ENCODE results near the gene IER3. TPM values are rescaled to one million over a fixed set of nuclear protein-coding genes. Genes with fewer than 3 reads are reported as not detected.

IER3 gene
- total and polyA plus RNA-seq, 2 of the 13 experiments (the other 11 are each of a cell fraction or from before 2014, with no cell fraction given): 51.1 to 131 TPM

DNA sequence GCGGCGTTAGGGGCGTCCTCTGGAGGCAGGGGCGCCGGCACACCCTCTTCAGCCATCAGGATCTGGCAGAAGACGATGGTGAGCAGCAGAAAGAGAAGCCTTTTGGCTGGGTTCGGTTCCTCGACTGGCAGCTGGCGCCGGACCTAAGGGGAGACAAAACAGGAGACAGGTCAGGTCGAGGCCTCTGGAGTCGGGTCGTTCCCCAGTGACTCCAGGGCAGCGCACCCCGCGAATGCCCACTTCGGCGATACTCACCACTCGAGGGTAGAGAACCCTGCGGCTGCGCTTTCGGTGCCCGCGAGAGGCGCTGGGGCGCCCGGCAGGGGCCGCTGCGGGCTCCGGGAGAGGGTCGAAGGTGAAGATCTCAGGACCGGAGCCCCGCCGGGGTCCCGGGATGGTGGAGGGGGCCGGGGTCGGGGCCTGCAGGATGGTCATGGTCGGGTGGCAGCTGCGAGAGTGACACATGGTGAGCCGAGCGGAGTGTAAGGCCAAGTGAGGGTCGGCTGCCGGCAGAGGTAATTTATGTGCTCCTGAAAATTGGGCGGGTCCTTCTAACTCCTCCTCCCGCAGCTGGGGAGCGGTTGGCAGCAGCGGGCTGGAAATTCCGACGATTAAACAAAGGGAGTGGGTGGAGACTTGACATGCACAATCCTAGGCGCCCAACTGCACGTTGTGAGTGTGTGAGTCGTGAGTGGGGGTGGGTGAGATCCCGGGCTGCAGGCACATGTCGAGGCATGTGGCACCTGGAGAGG is at the start of gene IER3 (continued):
- TF ChIP-seq, protein P1, sequence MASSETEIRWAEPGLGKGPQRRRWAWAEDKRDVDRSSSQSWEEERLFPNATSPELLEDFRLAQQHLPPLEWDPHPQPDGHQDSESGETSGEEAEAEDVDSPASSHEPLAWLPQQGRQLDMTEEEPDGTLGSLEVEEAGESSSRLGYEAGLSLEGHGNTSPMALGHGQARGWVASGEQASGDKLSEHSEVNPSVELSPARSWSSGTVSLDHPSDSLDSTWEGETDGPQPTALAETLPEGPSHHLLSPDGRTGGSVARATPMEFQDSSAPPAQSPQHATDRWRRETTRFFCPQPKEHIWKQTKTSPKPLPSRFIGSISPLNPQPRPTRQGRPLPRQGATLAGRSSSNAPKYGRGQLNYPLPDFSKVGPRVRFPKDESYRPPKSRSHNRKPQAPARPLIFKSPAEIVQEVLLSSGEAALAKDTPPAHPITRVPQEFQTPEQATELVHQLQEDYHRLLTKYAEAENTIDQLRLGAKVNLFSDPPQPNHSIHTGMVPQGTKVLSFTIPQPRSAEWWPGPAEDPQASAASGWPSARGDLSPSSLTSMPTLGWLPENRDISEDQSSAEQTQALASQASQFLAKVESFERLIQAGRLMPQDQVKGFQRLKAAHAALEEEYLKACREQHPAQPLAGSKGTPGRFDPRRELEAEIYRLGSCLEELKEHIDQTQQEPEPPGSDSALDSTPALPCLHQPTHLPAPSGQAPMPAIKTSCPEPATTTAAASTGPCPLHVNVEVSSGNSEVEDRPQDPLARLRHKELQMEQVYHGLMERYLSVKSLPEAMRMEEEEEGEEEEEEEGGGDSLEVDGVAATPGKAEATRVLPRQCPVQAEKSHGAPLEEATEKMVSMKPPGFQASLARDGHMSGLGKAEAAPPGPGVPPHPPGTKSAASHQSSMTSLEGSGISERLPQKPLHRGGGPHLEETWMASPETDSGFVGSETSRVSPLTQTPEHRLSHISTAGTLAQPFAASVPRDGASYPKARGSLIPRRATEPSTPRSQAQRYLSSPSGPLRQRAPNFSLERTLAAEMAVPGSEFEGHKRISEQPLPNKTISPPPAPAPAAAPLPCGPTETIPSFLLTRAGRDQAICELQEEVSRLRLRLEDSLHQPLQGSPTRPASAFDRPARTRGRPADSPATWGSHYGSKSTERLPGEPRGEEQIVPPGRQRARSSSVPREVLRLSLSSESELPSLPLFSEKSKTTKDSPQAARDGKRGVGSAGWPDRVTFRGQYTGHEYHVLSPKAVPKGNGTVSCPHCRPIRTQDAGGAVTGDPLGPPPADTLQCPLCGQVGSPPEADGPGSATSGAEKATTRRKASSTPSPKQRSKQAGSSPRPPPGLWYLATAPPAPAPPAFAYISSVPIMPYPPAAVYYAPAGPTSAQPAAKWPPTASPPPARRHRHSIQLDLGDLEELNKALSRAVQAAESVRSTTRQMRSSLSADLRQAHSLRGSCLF (CRISPR knock-in tag; IDR thresholded peaks at IDR 0.05; ENCODE audit: borderline replicate concordance): peak; percentile 86
- TF ChIP-seq CBX5 (CRISPR knock-in tag; IDR thresholded peaks at IDR 0.05; ENCODE audit: borderline replicate concordance) (no peak; the same call in 1 of the 2 replicates), GTF2F1 (IDR thresholded peaks at IDR 0.05; ENCODE audit: low read length) (peak; percentile 90), ATF7-NPFF (CRISPR knock-in tag; IDR thresholded peaks at IDR 0.05; ENCODE audit: low read depth) (peak; percentile 83), ZNF615 (CRISPR knock-in tag; IDR thresholded peaks at IDR 0.05; ENCODE audit: borderline replicate concordance) (peak; percentile 54; the same call in 1 of the 2 replicates), FOXK2 (IDR thresholded peaks at IDR 0.05) (no peak), RCOR2 (CRISPR knock-in tag; IDR thresholded peaks at IDR 0.05) (no peak), ZNF567 (CRISPR knock-in tag; IDR thresholded peaks at IDR 0.05; ENCODE audit: borderline replicate concordance) (peak; percentile 93)
- TF ChIP-seq, protein P2, sequence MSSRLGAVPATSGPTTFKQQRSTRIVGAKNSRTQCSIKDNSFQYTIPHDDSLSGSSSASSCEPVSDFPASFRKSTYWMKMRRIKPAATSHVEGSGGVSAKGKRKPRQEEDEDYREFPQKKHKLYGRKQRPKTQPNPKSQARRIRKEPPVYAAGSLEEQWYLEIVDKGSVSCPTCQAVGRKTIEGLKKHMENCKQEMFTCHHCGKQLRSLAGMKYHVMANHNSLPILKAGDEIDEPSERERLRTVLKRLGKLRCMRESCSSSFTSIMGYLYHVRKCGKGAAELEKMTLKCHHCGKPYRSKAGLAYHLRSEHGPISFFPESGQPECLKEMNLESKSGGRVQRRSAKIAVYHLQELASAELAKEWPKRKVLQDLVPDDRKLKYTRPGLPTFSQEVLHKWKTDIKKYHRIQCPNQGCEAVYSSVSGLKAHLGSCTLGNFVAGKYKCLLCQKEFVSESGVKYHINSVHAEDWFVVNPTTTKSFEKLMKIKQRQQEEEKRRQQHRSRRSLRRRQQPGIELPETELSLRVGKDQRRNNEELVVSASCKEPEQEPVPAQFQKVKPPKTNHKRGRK (CRISPR knock-in tag; IDR thresholded peaks at IDR 0.05): no peak
- TF ChIP-seq, protein P3, sequence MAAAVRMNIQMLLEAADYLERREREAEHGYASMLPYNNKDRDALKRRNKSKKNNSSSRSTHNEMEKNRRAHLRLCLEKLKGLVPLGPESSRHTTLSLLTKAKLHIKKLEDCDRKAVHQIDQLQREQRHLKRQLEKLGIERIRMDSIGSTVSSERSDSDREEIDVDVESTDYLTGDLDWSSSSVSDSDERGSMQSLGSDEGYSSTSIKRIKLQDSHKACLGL (CRISPR knock-in tag; IDR thresholded peaks at IDR 0.05): peak; percentile 94
- TF ChIP-seq, protein P4, sequence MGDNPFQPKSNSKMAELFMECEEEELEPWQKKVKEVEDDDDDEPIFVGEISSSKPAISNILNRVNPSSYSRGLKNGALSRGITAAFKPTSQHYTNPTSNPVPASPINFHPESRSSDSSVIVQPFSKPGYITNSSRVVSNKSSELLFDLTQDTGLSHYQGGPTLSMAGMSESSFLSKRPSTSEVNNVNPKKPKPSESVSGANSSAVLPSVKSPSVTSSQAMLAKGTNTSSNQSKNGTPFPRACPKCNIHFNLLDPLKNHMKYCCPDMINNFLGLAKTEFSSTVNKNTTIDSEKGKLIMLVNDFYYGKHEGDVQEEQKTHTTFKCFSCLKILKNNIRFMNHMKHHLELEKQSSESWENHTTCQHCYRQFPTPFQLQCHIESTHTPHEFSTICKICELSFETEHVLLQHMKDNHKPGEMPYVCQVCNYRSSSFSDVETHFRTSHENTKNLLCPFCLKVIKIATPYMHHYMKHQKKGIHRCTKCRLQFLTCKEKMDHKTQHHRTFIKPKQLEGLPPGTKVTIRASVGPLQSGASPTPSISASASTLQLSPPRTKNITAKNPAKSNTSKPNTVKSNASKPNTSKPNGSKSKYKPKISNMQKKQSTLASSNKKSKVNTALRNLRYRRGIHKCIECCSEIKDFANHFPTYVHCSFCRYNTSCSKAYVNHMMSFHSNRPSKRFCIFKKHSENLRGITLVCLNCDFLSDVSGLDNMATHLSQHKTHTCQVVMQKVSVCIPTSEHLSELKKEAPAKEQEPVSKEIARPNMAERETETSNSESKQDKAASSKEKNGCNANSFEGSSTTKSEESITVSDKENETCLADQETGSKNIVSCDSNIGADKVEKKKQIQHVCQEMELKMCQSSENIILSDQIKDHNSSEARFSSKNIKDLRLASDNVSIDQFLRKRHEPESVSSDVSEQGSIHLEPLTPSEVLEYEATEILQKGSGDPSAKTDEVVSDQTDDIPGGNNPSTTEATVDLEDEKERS (CRISPR knock-in tag; IDR thresholded peaks at IDR 0.05): no peak
- TF ChIP-seq, protein P5, sequence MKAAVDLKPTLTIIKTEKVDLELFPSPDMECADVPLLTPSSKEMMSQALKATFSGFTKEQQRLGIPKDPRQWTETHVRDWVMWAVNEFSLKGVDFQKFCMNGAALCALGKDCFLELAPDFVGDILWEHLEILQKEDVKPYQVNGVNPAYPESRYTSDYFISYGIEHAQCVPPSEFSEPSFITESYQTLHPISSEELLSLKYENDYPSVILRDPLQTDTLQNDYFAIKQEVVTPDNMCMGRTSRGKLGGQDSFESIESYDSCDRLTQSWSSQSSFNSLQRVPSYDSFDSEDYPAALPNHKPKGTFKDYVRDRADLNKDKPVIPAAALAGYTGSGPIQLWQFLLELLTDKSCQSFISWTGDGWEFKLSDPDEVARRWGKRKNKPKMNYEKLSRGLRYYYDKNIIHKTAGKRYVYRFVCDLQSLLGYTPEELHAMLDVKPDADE (CRISPR knock-in tag; IDR thresholded peaks at IDR 0.05): peak; percentile 86; the same call in 1 of the 2 replicates
- TF ChIP-seq, protein P6, sequence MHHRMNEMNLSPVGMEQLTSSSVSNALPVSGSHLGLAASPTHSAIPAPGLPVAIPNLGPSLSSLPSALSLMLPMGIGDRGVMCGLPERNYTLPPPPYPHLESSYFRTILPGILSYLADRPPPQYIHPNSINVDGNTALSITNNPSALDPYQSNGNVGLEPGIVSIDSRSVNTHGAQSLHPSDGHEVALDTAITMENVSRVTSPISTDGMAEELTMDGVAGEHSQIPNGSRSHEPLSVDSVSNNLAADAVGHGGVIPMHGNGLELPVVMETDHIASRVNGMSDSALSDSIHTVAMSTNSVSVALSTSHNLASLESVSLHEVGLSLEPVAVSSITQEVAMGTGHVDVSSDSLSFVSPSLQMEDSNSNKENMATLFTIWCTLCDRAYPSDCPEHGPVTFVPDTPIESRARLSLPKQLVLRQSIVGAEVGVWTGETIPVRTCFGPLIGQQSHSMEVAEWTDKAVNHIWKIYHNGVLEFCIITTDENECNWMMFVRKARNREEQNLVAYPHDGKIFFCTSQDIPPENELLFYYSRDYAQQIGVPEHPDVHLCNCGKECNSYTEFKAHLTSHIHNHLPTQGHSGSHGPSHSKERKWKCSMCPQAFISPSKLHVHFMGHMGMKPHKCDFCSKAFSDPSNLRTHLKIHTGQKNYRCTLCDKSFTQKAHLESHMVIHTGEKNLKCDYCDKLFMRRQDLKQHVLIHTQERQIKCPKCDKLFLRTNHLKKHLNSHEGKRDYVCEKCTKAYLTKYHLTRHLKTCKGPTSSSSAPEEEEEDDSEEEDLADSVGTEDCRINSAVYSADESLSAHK (CRISPR knock-in tag; IDR thresholded peaks at IDR 0.05; ENCODE audit: borderline replicate concordance): peak; percentile 34; the same call in 1 of the 2 replicates
